Kidney (tissue), 14 donors: ENCODE data around the gene PIGQ. TPM values are rescaled to one million over a fixed set of nuclear protein-coding genes. Genes with fewer than 3 reads are reported as not detected.

ENCODE experiments used
- DNase-seq, 5 donors: peaks; one replicate each; pipeline ENCODE4 v3.0.0-alpha.2; 2013 to 2020
- FAIRE-seq: peaks from 2 replicates; lab custom pipeline; 2012; peaks lifted over from hg19 to GRCh38; lab: Jason Lieb, UNC
- H3K27ac ChIP-seq, 2 donors: one replicate each; pipeline ENCODE4 v1.7.0; 2013; ENCODE audit warnings: low read depth in 2 of 2, low read length in 2 of 2, inconsistent platforms in 1 of 2
- H3K27me3 ChIP-seq: one replicate; pipeline ENCODE4 v1.7.1; 2013; ENCODE audit warnings: low read length, inconsistent platforms; ENCODE audit not compliant: control insufficient read depth, insufficient read depth
- H3K36me3 ChIP-seq, 3 donors: one replicate each; pipeline versions ENCODE4 v1.7.0 to v1.7.1; 2013; ENCODE audit warnings: low read length in 3 of 3, control low read depth in 1 of 3, inconsistent platforms in 1 of 3; ENCODE audit not compliant: insufficient read depth in 3 of 3, control insufficient read depth in 2 of 3
- H3K4me1 ChIP-seq, 3 donors: one replicate each; pipeline versions ENCODE4 v1.7.0 to v1.7.1; 2013; ENCODE audit warnings: low read length in 3 of 3, inconsistent platforms in 1 of 3, low read depth in 1 of 3; ENCODE audit not compliant: control insufficient read depth in 2 of 3, insufficient read depth in 2 of 3
- H3K4me3 ChIP-seq, 3 donors: one replicate each; pipeline versions ENCODE4 v1.7.0 to v1.8.1; 2013; ENCODE audit warnings: low read length in 3 of 3, control low read depth in 1 of 3, inconsistent platforms in 1 of 3
- H3K9ac ChIP-seq, 3 donors: one replicate each; pipeline versions ENCODE4 v1.7.0 to v1.7.1; 2013; ENCODE audit warnings: low read length in 3 of 3, control low read depth in 1 of 3, inconsistent platforms in 1 of 3
- H3K9me3 ChIP-seq, 3 donors: one replicate each; pipeline versions ENCODE4 v1.7.0 to v1.7.1; 2013; ENCODE audit warnings: low read length in 3 of 3, control low read depth in 1 of 3, inconsistent platforms in 1 of 3; ENCODE audit not compliant: control insufficient read depth in 2 of 3, insufficient read depth in 1 of 3
- CTCF ChIP-seq: IDR thresholded peaks from 3 replicates; pipeline ENCODE4 v1.5.1; 2012; ENCODE audit warnings: mild to moderate bottlenecking, moderate library complexity, borderline replicate concordance; ENCODE audit not compliant: insufficient read depth; ENCODE audit errors: extremely low read depth
- intact Hi-C: fragments of 100-400 bp; cut with DNase I; formaldehyde crosslinking; loops from one replicate; pipeline ENCODE4 v1.11.1; 2022
- polyA plus RNA-seq: library from polyadenylated mRNA; stranded (reverse); fragments of 350-450 nt; fragmentation: Illumina TruSeq; extraction: RNeasy Lipid Tissue Mini Kit (QIAGEN cat#74804); gene quantifications from one replicate; pipeline ENCODE4 v1.2.3, GENCODE V29; 2014; ENCODE audit warnings: low read depth, low replicate concordance; ENCODE audit not compliant: insufficient read depth
- total RNA-seq: library from RNA; stranded (reverse); fragmentation: NEBNext Ultra II Directional; extraction: Animal tissue kit (Norgen Biotek cat#: 25700); gene quantifications from one replicate; pipeline ENCODE4 v1.2.1, GENCODE V29; 2021
- donor health status: control.
- donor health status: control.
- donor health status: control.
- donor health status: control.
- donor health status: control.
- donor health status: DM: yes; HTN: yes; CAD: no.
- donor health status: Normal renal cell carcinoma (clear cell type).

Gene PIGQ
- total and polyA plus RNA-seq, 2 donors from 2014 or later: 92.9 to 118 TPM

- H3K4me3 ChIP-seq: no peak overlapping the region
- DNase-seq: peak in 1 of 5 donors; percentile 44
- no peaks in the 10 kb centered on the region for H3K27me3 ChIP-seq
- TF ChIP-seq CTCF: no peak
- H3K36me3 ChIP-seq: peaks cover 0 to 2% (median 0%) of the 10 kb centered on the region in 3 donors
- H3K27ac ChIP-seq: no peak overlapping the region
- H3K4me1 ChIP-seq: peaks cover 0 to under 1% (median 0%) of the 10 kb centered on the region in 3 donors
- no peak for FAIRE-seq
- no peak overlapping the region for H3K9ac ChIP-seq
- intact Hi-C loops: no loop called here
- H3K9me3 ChIP-seq: no peaks in the 10 kb centered on the region
These were observed 10.6 kb downstream of the PIGQ start for GRCh38 chr16:580141-580945.

- FAIRE-seq (no peak), DNase-seq (peak in 1 of 5 donors; percentile 34)
- no peaks in the 10 kb centered on the region for H3K27me3 ChIP-seq
- H3K9me3 ChIP-seq: no peaks in the 10 kb centered on the region
- H3K27ac ChIP-seq: no peak overlapping the region
- no peaks in the 10 kb centered on the region for H3K36me3 ChIP-seq
- H3K4me3 ChIP-seq: no peak overlapping the region
- TF ChIP-seq CTCF: no peak
- no peak overlapping the region for H3K9ac ChIP-seq
- H3K4me1 ChIP-seq: peaks cover 0 to 2% (median 0%) of the 10 kb centered on the region in 3 donors
- intact Hi-C loops: no loop called here
These were observed 11.3 kb downstream of the PIGQ start for GRCh38 chr16:580946-581498.

GRCh38 chr16:582218-582613, 12.4 kb downstream of the PIGQ start:
- DNase-seq (no peak), FAIRE-seq (no peak)
- intact Hi-C loops: no loop called here
- H3K36me3 ChIP-seq: no peaks in the 10 kb centered on the region
- H3K27me3 ChIP-seq: no peaks in the 10 kb centered on the region
- peaks cover 0 to 9% (median 4%) of the 10 kb centered on the region in 3 donors for H3K4me1 ChIP-seq
- no peak overlapping the region for H3K9ac ChIP-seq
- no peaks in the 10 kb centered on the region for H3K9me3 ChIP-seq
- TF ChIP-seq CTCF: no peak
- H3K4me3 ChIP-seq: no peak overlapping the region
- H3K27ac ChIP-seq: no peak overlapping the region
